ENCODE data around the gene ZNF277. TPM values are rescaled to one million over a fixed set of nuclear protein-coding genes. Genes with fewer than 3 reads are reported as not detected.

The ZNF277 gene
- total RNA-seq (10 to 100 TPM; 23.0 to 47.6 TPM), polyA plus RNA-seq (10 to 100 TPM; 11.9 to 26.8 TPM)
- long read RNA-seq, donor 1, transcript ZNF277-201 (12 exons, 1,849 nt) = major isoform, 11 of 28 reads
- long read RNA-seq, donor 1, partial matches to known transcripts = 16 of 28 reads
- long read RNA-seq, donor 1, other reads (novel, unspliced or antisense) = 0 of 28 reads
- long read RNA-seq, donor 2, partial matches to known transcripts = 0 of 2 reads
- long read RNA-seq, donor 2, other reads (novel, unspliced or antisense) = 0 of 2 reads
- long read RNA-seq, donor 3, transcript ZNF277-201 (12 exons, 1,849 nt) = major isoform, 5 of 16 reads
- long read RNA-seq, donor 3, partial matches to known transcripts = 11 of 16 reads
- long read RNA-seq, donor 3, other reads (novel, unspliced or antisense) = 0 of 16 reads
- long read RNA-seq, donor 4, partial matches to known transcripts = 0 of 6 reads
- long read RNA-seq, donor 4, other reads (novel, unspliced or antisense) = 0 of 6 reads
- long read RNA-seq, donor 5, transcript ZNF277-201 (12 exons, 1,849 nt) = major isoform, 13 of 24 reads
- long read RNA-seq, donor 5, partial matches to known transcripts = 10 of 24 reads
- long read RNA-seq, donor 5, other reads (novel, unspliced or antisense) = 0 of 24 reads

GRCh38 chr7:112206238-112206990 is at the start of gene ZNF277, which contains the start of gene DOCK4:
Gene ZNF277, plus strand, starts transcription at chr7:112206695. Its CDS starts 22 bp downstream, at chr7:112206717.
Gene DOCK4, minus strand, starts transcription at chr7:112206399. Its CDS starts 261 bp downstream, at chr7:112206138.
- DNase-seq = peak; percentile 100
- peak within 1 kb of the TSS; percentile 82 to 95 for H3K27ac ChIP-seq (ENCODE audit: low read depth in 1 of 2, low read length in 1 of 2)
- TF ChIP-seq CTCF (IDR thresholded peaks at IDR 0.05; ENCODE audit: control extremely low read depth, extremely low read depth) = no peak
- peaks cover 3 to 24% (median 10%) of the 10 kb centered on the region in 5 donors for H3K4me1 ChIP-seq (ENCODE audit: control insufficient read depth in 5 of 5, insufficient read depth in 5 of 5, low read length in 5 of 5)
- peak; percentile 94 for ATAC-seq (ENCODE audit: insufficient read depth, low FRiP score)
- H3K36me3 ChIP-seq (ENCODE audit: control insufficient read depth in 4 of 4, insufficient read depth in 4 of 4, low read length in 4 of 4) = no peaks in the 10 kb centered on the region
- WGBS, 2 donors = 0 to 1% methylated on average over 64 to 67 of the region's 67 CpGs
- H3K27me3 ChIP-seq (ENCODE audit: control insufficient read depth in 3 of 3, insufficient read depth in 3 of 3, low read length in 2 of 3) = no peaks in the 10 kb centered on the region
- peak within 1 kb of the TSS; percentile 91 for H3K4me3 ChIP-seq
- H3K9me3 ChIP-seq (ENCODE audit: control insufficient read depth in 4 of 4, insufficient read depth in 3 of 4, low read length in 3 of 4) = no peaks in the 10 kb centered on the region
- peak within 1 kb of the TSS; percentile 91 to 92 for H3K9ac ChIP-seq (ENCODE audit: insufficient read depth in 1 of 2, low read length in 2 of 2)

- WGBS, 2 donors = 19 to 42% methylated on average over 4 of the region's 4 CpGs
- Histone ChIP-seq H3K27me3 (ENCODE audit: control insufficient read depth in 3 of 3, insufficient read depth in 3 of 3, low read length in 2 of 3) (no peaks in the 10 kb centered on the region), H3K9me3 (ENCODE audit: control insufficient read depth in 4 of 4, insufficient read depth in 3 of 4, low read length in 3 of 4) (no peaks in the 10 kb centered on the region), H3K4me3 (no peak overlapping the region), H3K27ac (ENCODE audit: low read depth in 1 of 2, low read length in 1 of 2) (no peak overlapping the region), H3K36me3 (ENCODE audit: control insufficient read depth in 4 of 4, insufficient read depth in 4 of 4, low read length in 4 of 4) (no peaks in the 10 kb centered on the region), H3K4me1 (ENCODE audit: control insufficient read depth in 5 of 5, insufficient read depth in 5 of 5, low read length in 5 of 5) (peaks cover 5 to 22% (median 12%) of the 10 kb centered on the region in 5 donors), H3K9ac (ENCODE audit: insufficient read depth in 1 of 2, low read length in 2 of 2) (no peak overlapping the region)
- no peak for DNase-seq
- TF ChIP-seq CTCF (IDR thresholded peaks at IDR 0.05; ENCODE audit: control extremely low read depth, extremely low read depth) = no peak
- ATAC-seq (ENCODE audit: insufficient read depth, low FRiP score) = peak; percentile 49
Observed at GRCh38 chr7:112157072-112157471, 49.4 kb upstream of the ZNF277 start.

- no peaks in the 10 kb centered on the region for H3K9me3 ChIP-seq (ENCODE audit: control insufficient read depth in 4 of 4, insufficient read depth in 3 of 4, low read length in 3 of 4)
- peak overlapping the region in 1 of 2 donors; percentile 17 for H3K27ac ChIP-seq (ENCODE audit: low read depth in 1 of 2, low read length in 1 of 2)
- no peak overlapping the region for H3K4me3 ChIP-seq
- 38 to 54% methylated on average over 8 of the region's 8 CpGs for WGBS, 2 donors
- TF ChIP-seq CTCF (IDR thresholded peaks at IDR 0.05; ENCODE audit: control extremely low read depth, extremely low read depth) = no peak
- DNase-seq (no peak), ATAC-seq (ENCODE audit: insufficient read depth, low FRiP score) (no peak)
- peaks cover 4 to 35% (median 21%) of the 10 kb centered on the region in 5 donors for H3K4me1 ChIP-seq (ENCODE audit: control insufficient read depth in 5 of 5, insufficient read depth in 5 of 5, low read length in 5 of 5)
- H3K27me3 ChIP-seq (ENCODE audit: control insufficient read depth in 3 of 3, insufficient read depth in 3 of 3, low read length in 2 of 3) = no peaks in the 10 kb centered on the region
- H3K9ac ChIP-seq (ENCODE audit: insufficient read depth in 1 of 2, low read length in 2 of 2) = no peak overlapping the region
- H3K36me3 ChIP-seq (ENCODE audit: control insufficient read depth in 4 of 4, insufficient read depth in 4 of 4, low read length in 4 of 4) = no peaks in the 10 kb centered on the region
Observed at GRCh38 chr7:112159351-112159750, 47.1 kb upstream of the ZNF277 start.

Measured in lung (tissue), 16 donors.